ENCODE results near the gene PAQR9. TPM values are rescaled to one million over a fixed set of nuclear protein-coding genes. Genes with fewer than 3 reads are reported as not detected.

PAQR9 gene
- total and polyA plus RNA-seq, 9 of the 15 experiments (the other 6 are each of a cell fraction or from before 2014, with no cell fraction given), result 0.04 to 0.58 (median 0.22) TPM

DNA sequence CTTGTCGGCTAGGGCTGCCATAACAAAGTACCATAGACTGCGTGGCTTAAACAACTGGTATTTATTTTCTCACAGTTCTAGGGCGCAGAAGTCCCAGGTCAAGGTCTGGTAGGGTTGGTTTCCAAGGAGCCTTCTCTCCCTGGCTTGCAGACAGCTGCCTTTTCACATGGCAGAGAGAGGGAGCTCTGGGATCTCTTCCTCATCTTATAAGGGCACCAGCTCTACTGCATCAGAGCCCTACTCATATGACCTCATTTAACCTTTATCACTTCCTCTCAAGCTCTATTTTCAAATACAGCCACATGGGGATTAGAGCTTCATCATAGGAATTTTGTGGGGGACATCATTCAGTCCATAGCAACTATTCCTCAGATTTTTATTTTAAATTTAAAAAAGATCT is 17.6 kb upstream of the PAQR9 start (continued):
- TF ChIP-seq SMAD1 (IDR thresholded peaks at IDR 0.05; ENCODE audit: low read depth, low read length, partially characterized antibody) (no peak), RAD21 (CRISPR knock-in tag; conservative IDR thresholded peaks at IDR 0.05 in 1 of 2, IDR thresholded peaks at IDR 0.05 in 1 of 2) (peak; percentile 10 to 23; a peak in 2 of 4 replicates), KLF6 (CRISPR knock-in tag; IDR thresholded peaks at IDR 0.05; ENCODE audit: borderline replicate concordance) (no peak), TAL1 (IDR thresholded peaks at IDR 0.05) (no peak), YBX1 (IDR thresholded peaks at IDR 0.05) (no peak), ARID1B (IDR thresholded peaks at IDR 0.05) (no peak), RFX7 (CRISPR knock-in tag; IDR thresholded peaks at IDR 0.05) (no peak), EHMT2 (IDR thresholded peaks at IDR 0.05) (no peak), ZNF324 (CRISPR knock-in tag; IDR thresholded peaks at IDR 0.05) (no peak), TRIM28 (IDR thresholded peaks at IDR 0.05) (no peak), TRIM24 (IDR thresholded peaks at IDR 0.05) (no peak), ATF7 (IDR thresholded peaks at IDR 0.05) (0 out of 2 replicates have a peak, but pooled peaks have one; percentile 22), KLF10 (CRISPR knock-in tag; IDR thresholded peaks at IDR 0.05) (no peak), RCOR1 (IDR thresholded peaks at IDR 0.05; ENCODE audit: borderline replicate concordance in 1 of 2, low read depth in 2 of 2, low read length in 2 of 2) (peak in 1 of 2 experiments; percentile 47; a peak in 1 of 4 replicates), HCFC1 (IDR thresholded peaks at IDR 0.05; ENCODE audit: low read depth, low read length) (no peak), FOSL1 (tag; conservative IDR thresholded peaks at IDR 0.05) (0 out of 2 replicates have a peak, but pooled peaks have one; percentile 14), ESRRB (CRISPR knock-in tag; IDR thresholded peaks at IDR 0.05; ENCODE audit: borderline replicate concordance) (no peak), MYBL2 (IDR thresholded peaks at IDR 0.05; ENCODE audit: low read depth) (no peak), MYBL2 (CRISPR knock-in tag; IDR thresholded peaks at IDR 0.05; ENCODE audit: borderline replicate concordance) (no peak), KHSRP (IDR thresholded peaks at IDR 0.05) (no peak), LCOR (CRISPR knock-in tag; IDR thresholded peaks at IDR 0.05) (no peak), HDAC3 (IDR thresholded peaks at IDR 0.05; ENCODE audit: borderline replicate concordance, partially characterized antibody) (no peak)
- TF ChIP-seq, protein P1, sequence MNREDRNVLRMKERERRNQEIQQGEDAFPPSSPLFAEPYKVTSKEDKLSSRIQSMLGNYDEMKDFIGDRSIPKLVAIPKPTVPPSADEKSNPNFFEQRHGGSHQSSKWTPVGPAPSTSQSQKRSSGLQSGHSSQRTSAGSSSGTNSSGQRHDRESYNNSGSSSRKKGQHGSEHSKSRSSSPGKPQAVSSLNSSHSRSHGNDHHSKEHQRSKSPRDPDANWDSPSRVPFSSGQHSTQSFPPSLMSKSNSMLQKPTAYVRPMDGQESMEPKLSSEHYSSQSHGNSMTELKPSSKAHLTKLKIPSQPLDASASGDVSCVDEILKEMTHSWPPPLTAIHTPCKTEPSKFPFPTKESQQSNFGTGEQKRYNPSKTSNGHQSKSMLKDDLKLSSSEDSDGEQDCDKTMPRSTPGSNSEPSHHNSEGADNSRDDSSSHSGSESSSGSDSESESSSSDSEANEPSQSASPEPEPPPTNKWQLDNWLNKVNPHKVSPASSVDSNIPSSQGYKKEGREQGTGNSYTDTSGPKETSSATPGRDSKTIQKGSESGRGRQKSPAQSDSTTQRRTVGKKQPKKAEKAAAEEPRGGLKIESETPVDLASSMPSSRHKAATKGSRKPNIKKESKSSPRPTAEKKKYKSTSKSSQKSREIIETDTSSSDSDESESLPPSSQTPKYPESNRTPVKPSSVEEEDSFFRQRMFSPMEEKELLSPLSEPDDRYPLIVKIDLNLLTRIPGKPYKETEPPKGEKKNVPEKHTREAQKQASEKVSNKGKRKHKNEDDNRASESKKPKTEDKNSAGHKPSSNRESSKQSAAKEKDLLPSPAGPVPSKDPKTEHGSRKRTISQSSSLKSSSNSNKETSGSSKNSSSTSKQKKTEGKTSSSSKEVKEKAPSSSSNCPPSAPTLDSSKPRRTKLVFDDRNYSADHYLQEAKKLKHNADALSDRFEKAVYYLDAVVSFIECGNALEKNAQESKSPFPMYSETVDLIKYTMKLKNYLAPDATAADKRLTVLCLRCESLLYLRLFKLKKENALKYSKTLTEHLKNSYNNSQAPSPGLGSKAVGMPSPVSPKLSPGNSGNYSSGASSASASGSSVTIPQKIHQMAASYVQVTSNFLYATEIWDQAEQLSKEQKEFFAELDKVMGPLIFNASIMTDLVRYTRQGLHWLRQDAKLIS (CRISPR knock-in tag; IDR thresholded peaks at IDR 0.05), result no peak
- TF ChIP-seq, protein P2, sequence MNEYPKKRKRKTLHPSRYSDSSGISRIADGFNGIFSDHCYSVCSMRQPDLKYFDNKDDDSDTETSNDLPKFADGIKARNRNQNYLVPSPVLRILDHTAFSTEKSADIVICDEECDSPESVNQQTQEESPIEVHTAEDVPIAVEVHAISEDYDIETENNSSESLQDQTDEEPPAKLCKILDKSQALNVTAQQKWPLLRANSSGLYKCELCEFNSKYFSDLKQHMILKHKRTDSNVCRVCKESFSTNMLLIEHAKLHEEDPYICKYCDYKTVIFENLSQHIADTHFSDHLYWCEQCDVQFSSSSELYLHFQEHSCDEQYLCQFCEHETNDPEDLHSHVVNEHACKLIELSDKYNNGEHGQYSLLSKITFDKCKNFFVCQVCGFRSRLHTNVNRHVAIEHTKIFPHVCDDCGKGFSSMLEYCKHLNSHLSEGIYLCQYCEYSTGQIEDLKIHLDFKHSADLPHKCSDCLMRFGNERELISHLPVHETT (CRISPR knock-in tag; conservative IDR thresholded peaks at IDR 0.05 in 1 of 2, IDR thresholded peaks at IDR 0.05 in 1 of 2), result no peak

Measured in K562 (cell line).